C4-2B (cell line): ENCODE data around the gene FAM13A.

Experiments used
- H3K27ac ChIP-seq: fragments of 450-650 bp; 2 replicates; pipeline ENCODE4 v1.5.1; 2017
- CTCF ChIP-seq: fragments of 450-650 bp; conservative IDR thresholded peaks from 2 replicates; pipeline ENCODE4 v1.5.1; 2017; ENCODE audit warnings: mild to moderate bottlenecking
- ZFX ChIP-seq: fragments of 450-650 bp; IDR thresholded peaks from 2 replicates; pipeline ENCODE4 v1.6.1; 2017

The FAM13A gene

GRCh38 chr4:88722828-88723227 lies 334.2 kb downstream of the FAM13A start:
- no peak overlapping the region for H3K27ac ChIP-seq
- TF ChIP-seq CTCF, result no peak

- no peak overlapping the region for H3K27ac ChIP-seq
- no peak for TF ChIP-seq ZFX
- no peak for TF ChIP-seq CTCF
Observed at GRCh38 chr4:88722276-88722780, 334.7 kb downstream of the FAM13A start.

- no peak for TF ChIP-seq ZFX
- TF ChIP-seq CTCF, result no peak
- no peak overlapping the region; the same call in 1 of the 2 replicates for H3K27ac ChIP-seq
Observed at GRCh38 chr4:88720451-88721428, 336.2 kb downstream of the FAM13A start.

- H3K27ac ChIP-seq, result no peak overlapping the region
- TF ChIP-seq CTCF (no peak), ZFX (no peak)
Observed at GRCh38 chr4:88719381-88719780, 337.6 kb downstream of the FAM13A start.

- no peak overlapping the region for H3K27ac ChIP-seq
- TF ChIP-seq ZFX (no peak), CTCF (no peak)
Observed at GRCh38 chr4:88718098-88718497, 338.9 kb downstream of the FAM13A start.

GRCh38 chr4:88713782-88714181 lies 343.2 kb downstream of the FAM13A start:
- H3K27ac ChIP-seq, result no peak overlapping the region
- TF ChIP-seq ZFX (no peak), CTCF (no peak)

GRCh38 chr4:88709989-88710388 lies 347.0 kb downstream of the FAM13A start:
- no peak overlapping the region for H3K27ac ChIP-seq
- TF ChIP-seq ZFX (no peak), CTCF (no peak)
